Measurements from ENCODE around the gene ONECUT2.
"Not testable (repeated sequence)": the region's sequence is repeated elsewhere in the genome, so short reads cannot be mapped to it uniquely, and the experiment has no call there.

Gene ONECUT2

DNA sequence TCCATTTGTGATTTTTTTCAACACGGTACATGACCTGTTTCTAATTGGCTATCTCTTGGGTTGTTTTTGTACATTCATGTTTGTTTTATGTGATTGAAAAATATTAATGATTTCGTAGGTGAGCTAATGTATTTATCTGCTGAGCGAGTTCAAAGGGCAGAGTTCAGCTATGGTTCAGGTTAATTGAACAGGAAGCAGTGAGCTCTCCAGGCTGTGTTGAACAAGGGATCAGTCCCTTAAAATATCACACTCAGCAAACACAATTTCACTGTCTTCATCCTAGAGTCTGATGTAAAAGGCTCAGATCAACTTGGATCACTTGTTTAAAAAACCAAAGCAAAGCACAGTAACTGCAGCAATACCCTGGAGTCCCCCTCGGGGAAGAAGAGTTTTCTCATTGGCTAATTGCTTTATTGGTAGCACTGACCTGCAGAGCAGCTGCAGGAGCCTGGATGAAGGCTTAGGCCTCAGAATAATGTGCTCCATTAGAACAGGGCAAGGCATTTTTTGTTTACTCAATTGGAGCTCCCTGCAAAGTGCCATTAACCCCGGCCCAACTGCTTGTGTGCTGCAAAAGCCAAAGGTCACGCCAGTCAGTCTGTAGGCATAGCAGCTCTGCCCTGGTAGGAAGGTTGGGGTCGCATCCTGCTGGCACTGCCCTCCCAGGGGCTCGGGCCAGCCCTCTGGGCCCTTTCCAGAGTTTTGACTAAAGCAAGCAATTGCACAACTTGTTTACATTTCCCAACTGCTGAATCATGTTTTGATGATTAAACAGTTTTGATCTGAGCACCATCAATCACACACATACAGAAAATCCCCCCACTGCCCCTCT, 10.5 kb downstream of the ONECUT2 start:
- no peak for DNase-seq (ENCODE audit: low read depth in 1 of 2, low spot score in 1 of 2)

DNA sequence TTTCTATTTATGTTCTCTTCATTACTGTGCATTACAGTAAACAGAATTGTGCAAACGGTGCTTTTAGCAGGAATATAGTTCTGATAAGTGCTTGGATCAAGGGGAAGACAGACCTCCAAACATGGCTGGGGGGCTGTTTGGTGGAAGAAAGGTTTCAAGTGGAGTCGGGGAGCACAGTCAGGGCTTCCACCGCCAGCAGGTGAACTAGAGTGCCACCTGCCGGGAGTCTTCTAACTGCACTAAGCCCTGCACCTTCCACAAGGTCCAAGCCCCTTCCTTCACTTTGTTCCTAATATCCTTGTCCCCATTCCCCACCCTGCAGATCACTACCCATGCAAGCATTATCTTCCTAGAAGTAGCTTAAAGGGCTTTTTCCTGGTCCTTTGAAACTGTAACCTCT, 11.1 kb downstream of the ONECUT2 start:
- DNase-seq (ENCODE audit: low read depth in 1 of 2, low spot score in 1 of 2), result no peak

DNA sequence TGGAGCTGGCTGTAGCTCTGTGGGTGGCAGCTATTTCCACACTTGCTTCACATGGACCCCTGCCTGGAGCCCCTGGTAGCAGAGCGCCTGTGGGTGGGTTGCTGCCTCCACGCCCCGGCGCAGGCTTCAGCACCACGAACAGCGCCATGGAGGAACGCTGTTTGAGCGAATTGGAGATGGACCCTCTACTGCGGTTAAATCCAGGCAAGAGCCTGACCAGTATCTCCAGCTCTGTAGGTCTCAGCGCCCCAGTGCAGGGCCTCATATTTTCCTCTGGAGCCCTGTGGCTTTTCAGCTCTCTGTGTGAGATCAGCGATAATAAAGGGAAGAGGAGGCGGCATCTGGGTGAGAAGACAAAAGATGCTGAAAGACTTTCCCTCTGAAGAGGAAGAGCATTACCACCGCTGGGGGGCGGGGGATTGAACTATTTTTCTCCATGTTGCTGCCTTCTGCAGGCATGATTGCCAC, 12.0 kb downstream of the ONECUT2 start:
- no peak for DNase-seq (ENCODE audit: low read depth in 1 of 2, low spot score in 1 of 2)

DNA sequence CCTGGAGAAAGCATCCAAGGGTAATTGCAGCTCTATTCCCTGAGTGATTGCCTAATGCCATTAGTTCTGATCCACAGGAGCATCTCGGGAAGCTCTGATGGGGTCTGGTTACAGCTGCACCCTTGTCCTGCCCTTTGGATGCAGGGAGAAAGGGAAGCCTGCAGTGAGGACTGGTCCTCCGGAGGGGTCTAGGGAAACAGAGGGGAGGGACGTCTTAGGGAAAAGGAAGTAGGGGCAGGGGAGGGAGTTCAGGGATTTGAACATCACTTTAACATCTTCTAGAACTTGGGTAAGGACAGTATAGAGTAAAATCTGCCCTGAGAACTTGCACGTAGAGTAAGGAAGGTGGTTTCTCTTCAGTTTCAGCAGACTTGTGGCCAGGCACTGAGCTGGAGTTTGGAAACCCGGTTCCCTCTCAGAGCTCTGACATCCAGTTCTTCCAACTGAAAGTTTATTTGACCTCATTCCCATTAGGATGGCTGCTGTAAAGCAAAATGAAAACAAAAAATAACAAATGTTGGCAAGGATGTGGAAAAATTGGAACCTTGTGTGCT, 20.5 kb downstream of the ONECUT2 start:
- no peak for DNase-seq (ENCODE audit: low read depth in 1 of 2, low spot score in 1 of 2)

DNA sequence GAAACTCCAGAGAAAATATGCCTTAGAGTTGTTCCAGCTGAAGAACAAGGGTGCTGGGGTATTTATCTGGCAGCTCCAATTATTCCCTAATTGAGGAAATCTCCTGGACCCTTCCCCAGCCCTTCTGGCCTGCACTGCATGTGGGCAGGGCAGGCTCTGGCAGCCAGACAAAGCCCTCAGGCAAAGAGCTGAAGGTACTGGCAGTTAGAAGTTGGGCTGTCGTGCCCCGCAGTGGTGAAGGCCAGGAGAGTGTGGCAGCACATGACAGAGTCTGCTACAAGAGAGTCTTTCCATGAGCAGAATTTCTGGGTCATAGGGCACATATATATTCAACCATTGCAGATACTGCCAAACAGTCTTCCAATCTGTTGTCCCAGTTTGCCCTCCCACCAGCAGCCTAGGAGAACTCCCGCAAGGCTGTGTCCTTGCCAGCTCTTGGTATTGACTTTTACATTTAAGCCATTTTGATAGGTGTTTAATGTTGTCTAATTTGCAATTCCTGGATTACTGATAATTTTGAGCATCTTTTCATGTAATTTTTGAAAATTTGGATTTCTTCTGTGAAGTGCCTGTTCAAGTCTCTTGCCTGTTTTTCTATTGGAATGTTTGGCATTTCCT, 26.6 kb downstream of the ONECUT2 start:
- DNase-seq (ENCODE audit: low read depth in 1 of 2, low spot score in 1 of 2), result no peak

DNA sequence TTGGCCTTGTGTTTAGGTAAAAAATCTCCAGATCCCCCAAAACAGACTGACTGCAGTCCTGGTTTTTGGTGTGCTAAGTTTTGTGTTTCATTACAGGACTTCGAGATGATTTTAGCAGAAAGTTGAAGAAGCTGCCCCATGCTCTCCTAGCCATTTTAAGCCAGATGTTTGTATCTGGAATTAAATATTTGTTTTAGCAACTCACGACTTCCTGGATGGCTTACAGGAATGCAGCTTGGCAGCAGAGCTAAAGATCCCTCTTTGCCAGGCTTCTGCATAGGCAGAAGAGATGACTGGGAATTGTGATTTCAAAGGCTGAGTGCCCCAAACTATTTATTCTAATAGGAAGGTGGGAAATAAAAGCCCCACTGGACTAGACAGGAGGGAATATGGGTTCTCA, 31.1 kb downstream of the ONECUT2 start:
- DNase-seq (ENCODE audit: low read depth in 1 of 2, low spot score in 1 of 2), result no peak

DNA sequence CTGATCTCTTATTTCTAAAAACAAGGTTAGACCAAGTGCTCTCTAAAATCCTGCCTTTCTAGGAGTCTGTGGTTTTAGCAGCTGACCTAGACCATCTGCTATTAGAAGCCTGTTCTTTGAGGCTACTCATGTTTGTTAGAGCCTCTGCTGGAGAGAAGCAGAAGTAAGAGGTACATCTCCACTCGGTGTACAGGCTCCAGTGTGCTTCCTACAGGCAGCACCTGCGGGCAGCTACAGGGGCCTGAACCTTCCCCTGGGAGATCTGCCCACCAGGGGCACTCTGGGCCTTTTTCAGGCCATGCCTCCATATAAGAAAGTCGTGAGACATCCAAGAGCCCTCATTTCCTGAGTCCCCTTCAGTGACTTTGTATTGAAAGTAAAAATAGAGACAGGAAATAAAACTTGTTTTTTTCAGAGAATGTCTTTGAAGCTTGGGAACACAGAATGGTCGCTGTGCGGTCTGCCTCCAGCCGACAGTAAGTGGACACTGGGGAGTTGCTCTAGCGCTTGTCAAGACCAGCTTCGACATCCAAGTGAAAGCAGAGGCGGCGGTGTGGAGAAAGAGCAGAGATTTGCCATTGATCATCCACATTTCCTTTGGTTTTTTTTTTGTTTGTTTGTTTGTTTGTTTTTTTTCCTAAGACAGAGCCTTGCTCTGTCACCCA, 31.7 kb downstream of the ONECUT2 start:
- DNase-seq (ENCODE audit: low read depth in 1 of 2, low spot score in 1 of 2), result no peak

DNA sequence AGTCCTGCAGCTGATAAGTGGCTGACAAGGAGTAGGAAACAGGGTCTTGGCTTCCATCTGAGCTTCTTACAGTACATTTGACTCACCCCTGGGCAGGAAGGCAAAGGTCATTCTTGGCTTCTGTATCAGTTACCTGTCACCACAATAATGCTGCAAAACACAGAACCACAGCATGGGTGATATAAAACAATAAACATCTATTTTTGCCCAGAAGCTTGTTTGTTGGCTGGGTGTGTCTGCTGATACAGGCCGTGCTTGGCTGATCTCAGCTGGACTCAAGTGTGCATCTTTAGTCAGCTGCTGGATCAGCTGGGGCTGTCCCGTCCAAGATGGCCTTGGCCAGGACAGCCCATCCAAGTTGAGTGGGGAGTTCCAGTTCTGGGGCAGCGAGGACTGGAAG, 34.7 kb downstream of the ONECUT2 start:
- DNase-seq (ENCODE audit: low read depth in 1 of 2, low spot score in 1 of 2), result no peak

DNA sequence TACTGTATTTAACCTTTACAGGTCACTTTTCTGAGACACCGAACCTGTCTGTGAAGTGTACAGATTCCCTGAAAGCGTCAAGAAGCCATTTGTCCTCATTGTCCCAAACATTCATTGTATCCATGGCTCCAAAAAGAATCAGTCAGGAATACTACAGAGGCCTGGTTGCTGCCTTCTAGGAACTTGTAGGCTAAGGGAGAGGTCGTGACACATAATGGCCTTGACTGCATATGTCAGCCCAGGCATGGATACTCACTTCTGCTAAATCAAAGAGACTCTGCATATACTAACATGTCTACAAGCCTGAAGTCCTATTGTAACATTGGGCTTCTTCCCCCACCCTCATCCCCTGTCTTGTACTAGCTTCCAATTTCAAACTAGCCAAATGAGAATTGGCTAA, 40.2 kb downstream of the ONECUT2 start:
- DNase-seq (ENCODE audit: low read depth in 1 of 2, low spot score in 1 of 2), result no peak

DNA sequence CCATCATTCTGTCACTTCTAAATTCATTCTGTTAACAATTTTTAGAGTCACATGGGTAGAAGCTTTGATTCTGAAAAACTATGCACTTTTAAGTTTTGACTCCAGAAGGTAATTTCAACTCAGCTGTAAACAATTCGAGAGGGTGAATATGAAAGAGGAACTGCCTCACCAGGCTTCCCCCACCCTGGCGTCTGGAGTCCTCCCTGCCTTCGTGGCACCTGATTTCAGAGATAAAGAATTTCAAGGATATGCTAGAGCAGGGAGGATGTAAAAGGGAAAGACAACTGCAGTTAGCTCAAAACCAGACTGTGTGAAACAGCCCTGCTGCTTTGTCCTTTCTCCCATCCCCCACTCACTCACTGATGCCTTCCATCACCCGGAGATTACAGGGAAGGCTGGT, 40.7 kb downstream of the ONECUT2 start:
- no peak for DNase-seq (ENCODE audit: low read depth in 1 of 2, low spot score in 1 of 2)

DNA sequence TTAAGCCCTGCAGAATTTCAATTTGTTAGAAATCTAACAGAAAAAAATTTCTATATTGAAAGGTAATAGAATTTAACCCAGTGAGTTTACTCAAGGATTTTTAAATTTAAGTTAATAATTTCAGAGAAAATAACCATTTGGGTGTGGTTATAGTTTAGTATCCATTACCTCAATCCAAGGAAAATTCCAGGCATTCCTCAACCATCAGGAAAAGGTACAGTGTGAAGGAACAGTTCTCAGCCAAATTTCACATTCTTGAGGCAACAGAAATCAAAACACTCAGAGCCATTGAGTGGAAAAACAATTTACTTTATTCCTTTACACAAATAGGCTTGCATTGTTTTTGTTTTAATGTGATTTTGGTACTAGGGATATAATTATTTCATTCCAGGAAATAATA, 45.6 kb downstream of the ONECUT2 start:
- DNase-seq (ENCODE audit: low read depth in 1 of 2, low spot score in 1 of 2), result no peak

DNA sequence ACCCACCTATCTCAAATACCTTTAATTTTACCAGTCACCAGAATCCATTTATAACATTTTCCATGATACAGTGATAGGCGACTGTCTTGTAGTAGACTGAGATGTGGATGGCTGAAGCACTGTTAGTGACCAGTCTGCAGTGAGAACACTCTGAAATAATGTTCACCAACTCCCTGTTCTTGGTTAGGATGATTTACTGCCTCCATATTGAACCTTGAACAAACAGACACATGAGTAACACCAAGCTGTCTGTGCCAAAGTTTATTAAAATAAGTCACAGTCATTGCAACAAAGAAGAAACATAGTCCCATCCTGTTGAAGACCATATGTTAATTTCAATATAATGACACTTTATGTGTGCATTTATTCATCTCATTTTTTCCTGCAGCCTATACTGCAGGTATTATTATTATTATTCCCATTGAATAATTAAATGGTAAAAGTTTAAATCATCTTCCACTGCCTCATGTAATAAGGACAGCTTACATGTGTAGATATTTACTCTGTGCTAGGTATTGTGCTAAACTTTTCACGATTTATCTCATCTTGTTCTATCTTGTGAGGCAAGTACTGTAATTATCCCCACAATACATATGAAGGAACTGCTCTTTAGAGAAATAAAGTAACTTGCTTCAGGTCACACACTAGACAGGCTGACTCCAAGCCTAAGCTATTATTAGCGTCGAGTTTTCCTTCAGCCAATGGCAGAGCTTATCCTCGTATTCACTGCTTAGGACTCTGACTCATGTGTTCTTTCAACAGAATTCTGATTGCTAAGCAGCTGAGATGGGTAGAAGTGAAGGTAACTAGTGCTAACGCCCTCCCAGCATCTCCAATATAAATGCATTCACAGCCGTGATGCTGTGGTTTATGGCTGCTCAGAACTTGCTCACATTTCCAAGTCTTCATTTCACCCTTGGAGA, 62.5 kb downstream of the ONECUT2 start:
- DNase-seq (ENCODE audit: low read depth in 1 of 2, low spot score in 1 of 2), result no peak

DNA sequence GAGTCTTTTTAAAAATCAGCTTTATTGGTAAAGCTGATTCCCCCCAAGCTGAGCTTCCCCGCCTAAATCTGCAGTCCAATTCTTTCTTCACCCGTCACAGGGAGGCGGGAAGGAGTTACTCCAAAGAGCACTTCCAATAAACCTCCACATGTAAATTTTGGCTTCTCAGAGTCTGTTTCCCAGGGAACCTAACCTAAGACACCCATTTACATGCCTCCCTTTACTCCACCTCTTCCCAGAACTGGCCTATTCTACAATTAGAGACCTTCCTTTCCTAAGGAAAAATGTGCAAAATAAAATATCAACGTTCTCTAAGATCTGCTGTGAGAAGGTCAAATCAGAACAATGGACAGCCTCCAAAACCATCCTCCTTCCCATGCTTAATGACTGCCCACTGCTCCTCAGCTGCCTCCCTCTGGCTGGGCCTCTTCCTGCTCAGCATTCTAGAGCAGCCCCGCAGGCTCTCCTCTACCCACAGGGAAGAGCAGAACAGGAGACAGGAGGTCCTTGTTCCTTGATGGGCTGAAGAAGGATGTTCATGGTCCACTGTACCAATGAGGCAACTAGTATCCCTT, 63.6 kb downstream of the ONECUT2 start:
- no peak for DNase-seq (ENCODE audit: low read depth in 1 of 2, low spot score in 1 of 2)

DNA sequence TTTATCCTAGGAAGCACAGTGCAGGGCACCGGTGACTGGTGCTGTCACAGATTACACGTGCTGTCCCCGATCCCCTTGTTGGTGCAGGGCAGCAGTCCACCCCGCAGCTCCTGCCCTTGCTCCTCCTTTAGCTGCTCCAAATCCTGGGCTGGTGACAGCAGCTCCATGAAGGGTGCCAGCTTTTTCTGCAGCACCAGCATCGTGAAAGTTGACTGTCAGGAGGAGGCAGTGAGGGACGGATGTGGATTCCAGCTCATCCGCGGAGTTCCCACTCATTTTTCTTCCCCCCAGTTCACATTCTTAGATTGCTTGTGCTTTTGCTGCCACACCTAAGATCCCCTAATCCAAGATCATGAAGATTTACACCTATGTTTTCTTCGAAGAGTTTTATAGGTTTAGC, 67.5 kb downstream of the ONECUT2 start:
- no peak for DNase-seq (ENCODE audit: low read depth in 1 of 2, low spot score in 1 of 2)

DNA sequence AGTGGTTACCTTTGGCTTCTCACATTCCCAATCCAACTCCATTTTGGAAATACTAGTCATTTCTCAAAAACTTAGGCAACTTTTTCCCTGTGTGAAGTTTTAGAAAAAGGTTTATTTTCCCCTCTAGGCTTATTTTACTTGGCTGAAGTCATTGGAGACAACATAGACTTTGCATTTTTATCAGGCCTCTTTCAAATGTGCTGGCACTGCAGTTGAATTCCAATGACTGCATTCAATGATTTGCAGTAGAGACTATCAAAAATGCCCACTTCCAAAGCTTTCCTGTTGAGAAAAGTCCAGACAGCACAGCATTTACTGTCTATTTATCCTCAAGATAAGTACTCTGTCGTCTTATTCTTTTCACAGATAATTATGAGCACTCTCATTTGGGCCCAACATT, 70.1 kb downstream of the ONECUT2 start:
- no peak for DNase-seq (ENCODE audit: low read depth in 1 of 2, low spot score in 1 of 2)

DNA sequence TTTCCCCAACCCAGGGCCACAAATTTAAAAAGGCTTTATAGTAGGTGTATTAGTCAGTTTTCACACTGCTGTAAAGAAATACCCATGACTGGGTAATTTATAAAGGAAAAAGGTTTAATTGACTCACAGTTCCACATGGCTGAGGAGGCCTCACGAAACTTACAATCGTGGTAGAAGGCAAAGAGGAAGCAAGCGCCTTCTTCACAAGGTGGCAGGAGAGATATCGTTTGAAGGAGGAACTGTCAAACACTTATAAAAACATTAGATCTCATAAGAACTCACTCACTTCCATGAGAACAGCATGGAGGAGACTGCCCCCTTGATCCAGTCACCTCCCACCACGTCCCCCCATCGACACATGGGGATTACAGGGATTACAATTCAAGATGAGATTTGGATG, 80.9 kb downstream of the ONECUT2 start:
- no peak for DNase-seq (ENCODE audit: low read depth in 1 of 2, low spot score in 1 of 2)

DNA sequence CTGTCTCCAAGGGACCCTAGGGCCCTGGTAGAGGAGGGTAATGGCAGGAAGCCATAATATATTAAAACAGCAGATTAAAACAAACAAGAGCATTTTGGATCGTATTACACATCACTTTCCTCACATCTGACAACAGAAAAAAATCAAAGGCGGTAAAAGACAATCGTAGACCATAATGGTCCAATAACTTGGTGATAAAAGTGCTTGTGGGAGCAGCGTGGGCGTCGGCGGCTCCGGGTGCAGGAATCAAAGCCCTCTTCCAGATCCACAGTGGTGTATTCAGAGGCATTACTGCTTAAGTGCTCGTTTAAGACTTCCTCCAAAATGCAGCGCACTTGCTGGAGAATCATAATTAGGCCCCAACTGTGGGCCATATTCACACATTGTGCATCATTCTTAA, 83.4 kb downstream of the ONECUT2 start:
- no peak for DNase-seq (ENCODE audit: low read depth in 1 of 2, low spot score in 1 of 2)

DNA sequence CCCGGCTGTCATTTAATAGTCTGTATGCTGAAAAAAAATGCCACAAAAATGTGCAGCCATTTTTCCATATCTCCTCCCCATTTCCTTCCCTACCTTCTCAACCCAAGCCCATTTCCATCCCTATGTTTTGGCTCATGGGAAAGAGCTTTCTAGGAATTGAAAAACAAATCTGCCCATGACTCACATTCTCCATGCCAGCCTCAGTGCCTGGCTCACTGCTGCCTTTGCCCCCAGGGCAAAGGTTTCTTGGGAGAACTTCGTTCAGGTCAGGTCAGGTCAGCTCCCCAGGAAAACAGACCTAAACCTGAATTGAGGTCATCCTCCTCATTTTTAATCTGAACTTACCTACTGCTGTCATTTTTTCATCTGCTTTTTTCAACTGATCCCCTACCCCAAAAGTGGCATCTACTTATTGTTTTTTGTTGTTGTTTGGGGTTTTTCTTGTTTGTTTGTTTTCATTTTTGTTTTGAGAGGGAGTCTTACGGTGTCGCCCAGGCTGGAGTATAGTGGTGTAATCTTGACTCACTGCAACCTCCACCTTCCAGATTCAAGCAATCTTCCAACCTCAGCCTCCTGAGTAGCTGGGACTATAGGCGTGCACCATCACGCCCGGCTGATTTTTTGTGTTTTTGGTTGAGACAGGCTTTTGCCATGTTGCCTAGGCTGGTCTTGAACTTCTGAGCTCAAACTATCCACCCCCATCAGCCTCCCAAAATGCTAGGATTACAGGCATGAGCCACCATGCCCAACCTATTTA, 84.7 kb downstream of the ONECUT2 start:
- no peak for DNase-seq (ENCODE audit: low read depth in 1 of 2, low spot score in 1 of 2)

DNA sequence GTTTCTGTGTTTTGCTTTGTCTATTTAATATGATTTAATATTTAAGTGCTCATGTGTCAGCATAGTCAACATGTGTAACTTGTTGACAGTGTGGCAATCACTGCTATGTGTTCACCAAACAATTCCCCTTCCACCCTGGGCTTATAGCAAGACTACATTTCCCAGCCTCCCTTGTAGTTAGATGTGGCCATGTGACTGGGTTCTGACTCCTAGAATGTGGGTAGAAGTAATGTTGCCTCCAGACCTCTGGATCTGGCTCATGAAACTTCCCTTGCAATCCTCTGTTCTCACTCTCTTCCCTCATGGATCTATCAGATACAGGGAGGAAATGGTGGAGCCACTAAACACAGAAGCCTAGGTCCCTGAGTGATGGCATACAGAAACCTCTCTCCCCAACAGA, 87.2 kb downstream of the ONECUT2 start:
- DNase-seq (ENCODE audit: low read depth in 1 of 2, low spot score in 1 of 2), result not testable (repeated sequence)
